Measurements from ENCODE around the gene ZNF410.

The ZNF410 gene

DNA sequence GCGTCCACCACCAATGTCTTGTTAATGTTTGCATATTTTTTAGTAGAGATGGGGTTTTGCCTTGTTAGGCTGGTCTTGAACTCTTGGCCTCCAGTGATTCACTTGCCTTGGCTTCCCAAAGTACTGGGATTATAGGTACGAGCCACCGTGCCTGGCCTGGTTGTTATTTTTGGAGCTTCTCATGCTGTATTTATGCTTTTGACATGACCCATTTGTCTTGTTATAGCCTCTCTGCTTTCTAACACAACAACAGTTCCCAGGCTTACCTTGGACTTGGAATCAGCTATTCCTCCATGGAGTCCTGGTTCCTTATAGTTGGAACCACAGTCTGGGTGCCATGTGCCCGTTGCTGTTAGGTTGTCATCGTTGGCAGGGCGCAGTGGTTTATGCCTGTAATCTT lies 29.7 kb downstream of the ZNF410 start:
- no peak for TF ChIP-seq CREB1 (IDR thresholded peaks at IDR 0.05; ENCODE audit: low read depth)

DNA sequence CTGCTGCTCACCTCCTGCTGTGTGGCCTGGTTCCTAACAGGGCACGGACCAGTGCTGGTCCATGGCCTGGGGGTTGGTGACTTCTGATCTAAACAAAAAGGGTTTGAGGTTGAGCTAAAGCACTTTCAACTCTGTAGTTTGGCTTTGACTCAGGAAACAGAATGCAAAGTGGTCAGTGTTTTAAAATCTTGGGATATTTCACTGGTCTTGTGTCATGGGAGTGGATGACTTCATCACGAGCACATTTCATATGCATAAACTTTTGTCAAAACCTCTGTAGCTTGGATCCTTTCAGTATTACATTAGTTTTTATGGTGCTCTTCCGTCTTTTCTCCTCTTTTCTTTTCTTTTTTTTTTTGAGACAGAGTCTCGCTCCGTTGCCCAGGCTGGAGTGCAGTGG lies 37.7 kb downstream of the ZNF410 start:
- TF ChIP-seq, protein P1, sequence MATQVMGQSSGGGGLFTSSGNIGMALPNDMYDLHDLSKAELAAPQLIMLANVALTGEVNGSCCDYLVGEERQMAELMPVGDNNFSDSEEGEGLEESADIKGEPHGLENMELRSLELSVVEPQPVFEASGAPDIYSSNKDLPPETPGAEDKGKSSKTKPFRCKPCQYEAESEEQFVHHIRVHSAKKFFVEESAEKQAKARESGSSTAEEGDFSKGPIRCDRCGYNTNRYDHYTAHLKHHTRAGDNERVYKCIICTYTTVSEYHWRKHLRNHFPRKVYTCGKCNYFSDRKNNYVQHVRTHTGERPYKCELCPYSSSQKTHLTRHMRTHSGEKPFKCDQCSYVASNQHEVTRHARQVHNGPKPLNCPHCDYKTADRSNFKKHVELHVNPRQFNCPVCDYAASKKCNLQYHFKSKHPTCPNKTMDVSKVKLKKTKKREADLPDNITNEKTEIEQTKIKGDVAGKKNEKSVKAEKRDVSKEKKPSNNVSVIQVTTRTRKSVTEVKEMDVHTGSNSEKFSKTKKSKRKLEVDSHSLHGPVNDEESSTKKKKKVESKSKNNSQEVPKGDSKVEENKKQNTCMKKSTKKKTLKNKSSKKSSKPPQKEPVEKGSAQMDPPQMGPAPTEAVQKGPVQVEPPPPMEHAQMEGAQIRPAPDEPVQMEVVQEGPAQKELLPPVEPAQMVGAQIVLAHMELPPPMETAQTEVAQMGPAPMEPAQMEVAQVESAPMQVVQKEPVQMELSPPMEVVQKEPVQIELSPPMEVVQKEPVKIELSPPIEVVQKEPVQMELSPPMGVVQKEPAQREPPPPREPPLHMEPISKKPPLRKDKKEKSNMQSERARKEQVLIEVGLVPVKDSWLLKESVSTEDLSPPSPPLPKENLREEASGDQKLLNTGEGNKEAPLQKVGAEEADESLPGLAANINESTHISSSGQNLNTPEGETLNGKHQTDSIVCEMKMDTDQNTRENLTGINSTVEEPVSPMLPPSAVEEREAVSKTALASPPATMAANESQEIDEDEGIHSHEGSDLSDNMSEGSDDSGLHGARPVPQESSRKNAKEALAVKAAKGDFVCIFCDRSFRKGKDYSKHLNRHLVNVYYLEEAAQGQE (IDR thresholded peaks at IDR 0.05; ENCODE audit: low read depth) = no peak
- no peak for TF ChIP-seq RAD21 (IDR thresholded peaks at IDR 0.05; ENCODE audit: low read depth)

DNA sequence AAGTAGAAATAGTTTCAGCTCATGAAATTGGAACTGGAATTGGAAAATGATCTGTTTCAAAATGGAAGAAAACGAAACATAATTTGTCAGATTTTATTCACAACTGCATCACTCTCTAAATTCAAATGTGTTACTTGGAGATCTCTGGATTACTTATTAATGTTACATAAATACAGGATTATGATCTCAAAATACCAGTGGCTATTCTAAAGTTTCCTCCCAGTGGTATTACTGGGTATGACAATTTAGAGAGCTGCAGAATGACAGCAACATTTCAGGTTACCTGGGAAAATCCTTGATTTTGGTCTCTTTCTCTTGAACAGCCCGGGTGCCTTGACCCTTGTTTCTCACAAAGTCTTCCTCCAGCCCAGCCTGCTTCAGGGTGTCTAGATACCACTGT lies 49.0 kb downstream of the ZNF410 start:
- TF ChIP-seq TEAD4 (IDR thresholded peaks at IDR 0.05) (no peak), NFIC (IDR thresholded peaks at IDR 0.05) (no peak), YY1 (IDR thresholded peaks at IDR 0.05; ENCODE audit: low read depth) (no peak), CREB1 (IDR thresholded peaks at IDR 0.05; ENCODE audit: low read depth) (no peak), ZBTB7A (IDR thresholded peaks at IDR 0.05; ENCODE audit: low read depth) (no peak), CEBPB (IDR thresholded peaks at IDR 0.05) (no peak)
- TF ChIP-seq, protein P2, sequence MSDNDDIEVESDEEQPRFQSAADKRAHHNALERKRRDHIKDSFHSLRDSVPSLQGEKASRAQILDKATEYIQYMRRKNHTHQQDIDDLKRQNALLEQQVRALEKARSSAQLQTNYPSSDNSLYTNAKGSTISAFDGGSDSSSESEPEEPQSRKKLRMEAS (IDR thresholded peaks at IDR 0.05) = no peak
- TF ChIP-seq, protein P1 (IDR thresholded peaks at IDR 0.05; ENCODE audit: low read depth) = no peak

DNA sequence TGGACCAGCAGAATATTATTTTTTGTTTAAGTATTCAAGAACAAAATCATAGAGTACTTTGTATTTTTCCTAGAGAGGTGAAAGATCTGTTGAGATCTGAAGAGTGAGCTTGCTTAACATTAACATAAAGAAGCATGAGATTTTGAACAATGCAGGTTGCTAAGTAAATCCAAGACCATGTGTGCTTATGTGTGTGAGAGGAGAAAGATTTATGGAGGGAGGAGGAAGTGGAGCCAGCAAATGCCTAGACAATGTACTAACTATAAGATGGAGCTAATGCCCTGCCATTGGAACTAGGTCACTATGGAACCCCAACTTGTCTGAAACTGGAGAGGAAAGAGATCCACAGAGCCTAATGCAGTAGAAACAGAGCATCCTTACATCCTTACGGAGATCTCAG lies 49.9 kb downstream of the ZNF410 start:
- no peak for TF ChIP-seq TEAD4 (IDR thresholded peaks at IDR 0.05)
- no peak for TF ChIP-seq FOXM1 (IDR thresholded peaks at IDR 0.05; ENCODE audit: borderline replicate concordance, low read depth)
- TF ChIP-seq CEBPB (IDR thresholded peaks at IDR 0.05) = no peak
- TF ChIP-seq, protein P1 (IDR thresholded peaks at IDR 0.05; ENCODE audit: low read depth) = no peak
- TF ChIP-seq, protein P2 (IDR thresholded peaks at IDR 0.05) = no peak
- TF ChIP-seq, protein P3, sequence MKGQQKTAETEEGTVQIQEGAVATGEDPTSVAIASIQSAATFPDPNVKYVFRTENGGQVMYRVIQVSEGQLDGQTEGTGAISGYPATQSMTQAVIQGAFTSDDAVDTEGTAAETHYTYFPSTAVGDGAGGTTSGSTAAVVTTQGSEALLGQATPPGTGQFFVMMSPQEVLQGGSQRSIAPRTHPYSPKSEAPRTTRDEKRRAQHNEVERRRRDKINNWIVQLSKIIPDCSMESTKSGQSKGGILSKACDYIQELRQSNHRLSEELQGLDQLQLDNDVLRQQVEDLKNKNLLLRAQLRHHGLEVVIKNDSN (IDR thresholded peaks at IDR 0.05) = no peak
- no peak for TF ChIP-seq YY1 (IDR thresholded peaks at IDR 0.05; ENCODE audit: low read depth)
- no peak for TF ChIP-seq RAD21 (IDR thresholded peaks at IDR 0.05; ENCODE audit: low read depth)
- TF ChIP-seq TCF12 (IDR thresholded peaks at IDR 0.05; ENCODE audit: low read depth) = no peak
- no peak for TF ChIP-seq CREB1 (IDR thresholded peaks at IDR 0.05; ENCODE audit: low read depth)

DNA sequence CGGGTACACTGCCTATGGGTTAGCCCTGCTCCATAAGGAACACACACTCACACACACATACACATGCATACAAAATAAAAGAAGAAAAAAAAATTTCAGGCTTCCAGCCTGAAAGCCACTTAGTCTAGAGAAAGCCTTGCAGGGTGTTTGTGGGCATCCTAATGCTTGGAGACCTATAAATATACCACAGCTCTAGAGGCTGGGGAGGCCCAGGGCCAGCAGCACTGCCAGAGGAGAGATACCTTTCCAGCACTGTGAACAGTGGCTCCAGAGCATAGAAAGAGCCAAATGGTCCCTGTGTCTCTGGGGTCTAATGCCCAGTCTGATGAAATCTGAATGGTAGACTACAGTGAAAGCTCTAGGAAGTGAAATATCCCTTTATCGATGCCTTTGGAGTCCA lies 50.4 kb downstream of the ZNF410 start:
- TF ChIP-seq EP300 (IDR thresholded peaks at IDR 0.05; ENCODE audit: borderline replicate concordance) (no peak), FOXM1 (IDR thresholded peaks at IDR 0.05; ENCODE audit: borderline replicate concordance, low read depth) (no peak), TCF12 (IDR thresholded peaks at IDR 0.05; ENCODE audit: low read depth) (no peak), ZBTB7A (IDR thresholded peaks at IDR 0.05; ENCODE audit: low read depth) (no peak), TAF1 (IDR thresholded peaks at IDR 0.05; ENCODE audit: low read depth) (no peak), TEAD4 (IDR thresholded peaks at IDR 0.05) (no peak), RAD21 (IDR thresholded peaks at IDR 0.05; ENCODE audit: low read depth) (no peak), YY1 (IDR thresholded peaks at IDR 0.05; ENCODE audit: low read depth) (no peak), NFIC (IDR thresholded peaks at IDR 0.05) (no peak), EGR1 (IDR thresholded peaks at IDR 0.05) (no peak), CEBPB (IDR thresholded peaks at IDR 0.05) (no peak)
- TF ChIP-seq, protein P3 (IDR thresholded peaks at IDR 0.05) = no peak
- TF ChIP-seq, protein P2 (IDR thresholded peaks at IDR 0.05) = no peak
- TF ChIP-seq, protein P1 (IDR thresholded peaks at IDR 0.05; ENCODE audit: low read depth) = no peak
